Breast epithelium (tissue), 4 donors: ENCODE data around the gene ARL6IP4. TPM values are rescaled to one million over a fixed set of nuclear protein-coding genes. Genes with fewer than 3 reads are reported as not detected.

Experiments
- DNase-seq, 2 donors: peaks; one replicate each; pipeline ENCODE4 v3.0.0-alpha.2; 2019; ENCODE audit warnings: low spot score in 2 of 2
- H3K27ac ChIP-seq, 2 donors: fragments of 200-600 bp; sonication (generic) in 1 of 2; one replicate each; pipeline ENCODE4 v1.5.1; 2016 to 2019; ENCODE audit warnings: mild to moderate bottlenecking in 1 of 2
- H3K27me3 ChIP-seq, 2 donors: fragments of 200-600 bp; sonication (generic) in 1 of 2; one replicate each; pipeline versions ENCODE4 v1.5.1 to v1.6.0; 2017 to 2019; ENCODE audit warnings: control low read depth in 1 of 2, mild to moderate bottlenecking in 1 of 2
- H3K36me3 ChIP-seq: fragments of 200-600 bp; one replicate; pipeline ENCODE4 v1.5.1; 2019
- H3K4me1 ChIP-seq, 2 donors: fragments of 200-600 bp; sonication (generic); one replicate each; pipeline ENCODE4 v1.5.1; 2016 to 2019; ENCODE audit warnings: control low read depth in 1 of 2
- H3K4me3 ChIP-seq, 3 donors: fragments of 200-600 bp; sonication (generic); 1 replicate in 2 of 3; 2 replicates in 1 of 3; pipeline ENCODE4 v1.5.1; 2016 to 2019; ENCODE audit warnings: mild to moderate bottlenecking in 3 of 3, moderate library complexity in 2 of 3
- H3K9me3 ChIP-seq, 2 donors: fragments of 200-600 bp; sonication (generic) in 1 of 2; one replicate each; pipeline ENCODE4 v1.5.1; 2016 to 2019; ENCODE audit warnings: control low read depth in 1 of 2
- POLR2A ChIP-seq: fragments of 450-650 bp; IDR thresholded peaks from one replicate; pipeline ENCODE4 v1.6.1; 2016; ENCODE audit warnings: antibody characterized with exemption, mild to moderate bottlenecking, moderate library complexity
- POLR2AphosphoS5 ChIP-seq, 3 donors: sonication (generic); formaldehyde crosslinking; IDR thresholded peaks; one replicate each; pipeline ENCODE4 v1.6.1; 2017; ENCODE audit warnings: antibody characterized with exemption in 3 of 3
- intact Hi-C: fragments of 100-400 bp; cut with DNase I; formaldehyde crosslinking; loops from one replicate; pipeline ENCODE4 v1.15.1; 2023; ENCODE audit warnings: low total_unique reads
- total RNA-seq, 3 donors: library from RNA; depleted of rRNA; stranded (reverse); fragments of >200 nt; gene quantifications; one replicate each; pipeline ENCODE4 v1.1.0, GENCODE V29; 2016
- TF ChIP-seq, protein P1 (sequence below), 3 donors: fragments of 450-650 bp; IDR thresholded peaks; one replicate each; pipeline ENCODE4 v1.5.1; 2016 to 2017; ENCODE audit warnings: antibody characterized with exemption in 3 of 3, mild to moderate bottlenecking in 3 of 3, moderate library complexity in 3 of 3

ARL6IP4 gene
- total RNA-seq, 3 donors from 2014 or later: 196 to 279 (median 234) TPM

DNA sequence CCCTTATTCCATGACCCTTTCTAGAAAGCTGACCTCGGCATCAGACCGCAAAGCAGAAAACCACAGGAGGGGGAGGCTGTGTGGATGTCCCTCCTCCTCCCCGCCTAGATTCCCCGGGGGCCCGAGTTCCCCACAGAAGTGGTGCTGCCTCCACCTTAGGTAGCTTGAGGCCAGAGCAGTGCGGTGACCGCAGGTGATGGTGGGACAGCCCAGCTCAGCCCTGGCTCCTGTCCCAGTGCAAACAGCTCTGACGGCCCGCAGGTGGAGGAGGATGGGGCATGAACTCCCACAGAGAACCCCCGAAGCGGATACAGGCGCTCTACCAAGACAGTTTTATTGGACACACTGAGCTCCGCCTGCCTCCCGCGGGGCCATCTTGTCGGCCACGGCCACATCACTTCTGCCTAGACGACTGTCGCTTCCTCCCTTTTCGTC lies 19.5 kb downstream of the ARL6IP4 start:
- H3K9me3 ChIP-seq: no peaks in the 10 kb centered on the region
- no peak overlapping the region for H3K4me3 ChIP-seq
- H3K27me3 ChIP-seq: no peaks in the 10 kb centered on the region
- intact Hi-C loops: no loop called here
- peaks cover 0 to 3% of the 10 kb centered on the region in 2 donors for H3K4me1 ChIP-seq
- no peak for DNase-seq
- H3K27ac ChIP-seq: no peak overlapping the region
- no peaks in the 10 kb centered on the region for H3K36me3 ChIP-seq
- TF ChIP-seq POLR2A (no peak), POLR2AphosphoS5 (IDR thresholded peaks at IDR 0.05) (no peak)
- TF ChIP-seq, protein P1, sequence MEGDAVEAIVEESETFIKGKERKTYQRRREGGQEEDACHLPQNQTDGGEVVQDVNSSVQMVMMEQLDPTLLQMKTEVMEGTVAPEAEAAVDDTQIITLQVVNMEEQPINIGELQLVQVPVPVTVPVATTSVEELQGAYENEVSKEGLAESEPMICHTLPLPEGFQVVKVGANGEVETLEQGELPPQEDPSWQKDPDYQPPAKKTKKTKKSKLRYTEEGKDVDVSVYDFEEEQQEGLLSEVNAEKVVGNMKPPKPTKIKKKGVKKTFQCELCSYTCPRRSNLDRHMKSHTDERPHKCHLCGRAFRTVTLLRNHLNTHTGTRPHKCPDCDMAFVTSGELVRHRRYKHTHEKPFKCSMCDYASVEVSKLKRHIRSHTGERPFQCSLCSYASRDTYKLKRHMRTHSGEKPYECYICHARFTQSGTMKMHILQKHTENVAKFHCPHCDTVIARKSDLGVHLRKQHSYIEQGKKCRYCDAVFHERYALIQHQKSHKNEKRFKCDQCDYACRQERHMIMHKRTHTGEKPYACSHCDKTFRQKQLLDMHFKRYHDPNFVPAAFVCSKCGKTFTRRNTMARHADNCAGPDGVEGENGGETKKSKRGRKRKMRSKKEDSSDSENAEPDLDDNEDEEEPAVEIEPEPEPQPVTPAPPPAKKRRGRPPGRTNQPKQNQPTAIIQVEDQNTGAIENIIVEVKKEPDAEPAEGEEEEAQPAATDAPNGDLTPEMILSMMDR (IDR thresholded peaks at IDR 0.05): no peak

DNA sequence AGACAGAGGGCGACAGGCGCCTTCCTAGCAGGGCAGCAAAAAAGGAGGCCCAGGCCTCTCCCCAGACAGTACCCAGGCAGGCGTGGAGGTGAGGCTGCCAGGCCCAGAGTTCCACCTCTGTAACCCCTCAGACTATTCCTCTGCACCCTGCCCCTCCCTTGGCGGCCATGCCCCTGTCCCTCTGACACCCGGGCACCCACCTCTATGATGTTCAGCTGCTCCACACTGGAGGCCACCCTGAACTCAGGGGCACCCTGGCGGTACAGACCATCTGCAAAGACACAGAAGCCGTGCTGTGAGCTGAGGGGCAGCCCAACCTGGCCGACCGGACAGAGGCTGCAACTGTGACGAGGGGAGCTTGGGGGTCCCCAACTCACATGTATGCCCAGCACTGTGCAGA lies 20.1 kb downstream of the ARL6IP4 start:
- intact Hi-C loops: no loop called here
- Histone ChIP-seq H3K4me1 (no peaks in the 10 kb centered on the region), H3K36me3 (no peaks in the 10 kb centered on the region), H3K27ac (no peak overlapping the region), H3K9me3 (no peaks in the 10 kb centered on the region), H3K27me3 (no peaks in the 10 kb centered on the region), H3K4me3 (no peak overlapping the region)
- no peak for DNase-seq
- TF ChIP-seq POLR2A (no peak), POLR2AphosphoS5 (IDR thresholded peaks at IDR 0.05) (no peak)
- TF ChIP-seq, protein P1 (IDR thresholded peaks at IDR 0.05): no peak

DNA sequence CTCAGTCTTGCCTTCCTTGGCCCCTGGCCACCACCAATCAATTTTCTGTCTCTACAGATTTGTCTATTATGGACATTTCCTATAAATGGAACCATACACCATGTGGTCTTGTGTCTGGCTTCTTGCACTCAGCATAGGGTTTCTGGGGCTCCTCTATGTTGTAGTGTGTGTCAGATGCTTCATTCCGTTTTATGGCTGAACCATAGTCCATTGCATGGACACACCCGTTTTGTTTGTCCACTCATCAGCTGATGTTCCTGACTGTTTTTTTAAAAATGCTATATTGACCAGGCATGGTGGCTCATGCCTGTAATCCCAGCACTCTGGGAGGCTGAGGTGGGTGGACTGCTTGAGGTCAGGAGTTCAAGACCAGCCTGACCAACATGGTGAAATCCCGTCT lies 21.0 kb downstream of the ARL6IP4 start:
- no peak overlapping the region for H3K27ac ChIP-seq
- TF ChIP-seq, protein P1 (IDR thresholded peaks at IDR 0.05): no peak
- TF ChIP-seq POLR2A (no peak), POLR2AphosphoS5 (IDR thresholded peaks at IDR 0.05) (no peak)
- intact Hi-C loops: no loop called here
- H3K9me3 ChIP-seq: no peaks in the 10 kb centered on the region
- no peak overlapping the region for H3K4me3 ChIP-seq
- no peaks in the 10 kb centered on the region for H3K4me1 ChIP-seq
- DNase-seq: no peak
- H3K27me3 ChIP-seq: no peaks in the 10 kb centered on the region
- H3K36me3 ChIP-seq: no peaks in the 10 kb centered on the region

DNA sequence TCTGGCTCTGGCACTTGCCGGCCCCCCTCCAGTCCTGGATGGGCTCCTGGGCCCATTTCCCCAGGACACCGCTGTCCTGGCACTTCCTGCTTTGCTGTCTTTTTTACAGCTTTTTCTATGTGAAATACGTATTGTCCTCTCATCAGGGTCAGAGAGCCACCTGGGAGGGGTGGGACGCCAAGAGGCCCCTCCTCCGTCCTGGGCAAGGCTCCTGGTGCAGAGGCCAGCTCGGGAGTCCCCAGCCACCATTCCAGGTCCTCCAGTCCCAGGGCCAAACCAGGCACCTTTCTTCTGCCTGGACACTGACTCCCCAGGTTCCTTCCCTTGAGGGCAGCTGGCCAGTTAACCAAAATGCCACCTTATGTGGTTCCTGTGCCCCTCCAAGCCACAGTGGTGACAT lies 22.8 kb downstream of the ARL6IP4 start:
- Histone ChIP-seq H3K27ac (no peak overlapping the region), H3K9me3 (no peaks in the 10 kb centered on the region), H3K4me1 (no peaks in the 10 kb centered on the region), H3K4me3 (no peak overlapping the region), H3K36me3 (no peaks in the 10 kb centered on the region), H3K27me3 (no peaks in the 10 kb centered on the region)
- no peak for DNase-seq
- intact Hi-C loops: no loop called here
- no peak for TF ChIP-seq POLR2AphosphoS5 (IDR thresholded peaks at IDR 0.05)
- TF ChIP-seq, protein P1 (IDR thresholded peaks at IDR 0.05): no peak
- no peak for TF ChIP-seq POLR2A

DNA sequence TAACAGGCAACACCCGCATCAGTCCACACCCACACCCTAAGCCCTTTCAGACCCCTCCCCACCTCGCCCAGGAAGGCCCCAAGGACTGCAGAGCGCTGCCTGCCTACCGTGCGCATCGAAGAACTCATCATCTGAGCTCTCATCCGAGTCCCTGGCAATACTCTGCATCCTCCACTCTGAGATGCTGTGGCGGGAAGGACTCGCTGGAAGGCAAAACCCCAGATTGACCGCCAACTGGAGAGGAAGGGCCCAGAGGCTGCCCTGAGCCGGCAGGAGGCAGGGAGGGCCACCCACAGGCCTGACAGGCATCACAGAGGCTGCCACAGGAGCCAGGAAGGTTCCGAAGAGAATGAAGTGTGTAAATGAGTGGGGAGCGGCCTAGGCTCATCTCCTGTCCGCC lies 23.8 kb downstream of the ARL6IP4 start:
- H3K9me3 ChIP-seq: no peaks in the 10 kb centered on the region
- H3K36me3 ChIP-seq: no peaks in the 10 kb centered on the region
- no peaks in the 10 kb centered on the region for H3K27me3 ChIP-seq
- H3K4me1 ChIP-seq: no peaks in the 10 kb centered on the region
- TF ChIP-seq, protein P1 (IDR thresholded peaks at IDR 0.05): no peak
- no peak for TF ChIP-seq POLR2A
- no peak for TF ChIP-seq POLR2AphosphoS5 (IDR thresholded peaks at IDR 0.05)
- DNase-seq: no peak
- intact Hi-C loops: no loop called here
- no peak overlapping the region for H3K27ac ChIP-seq
- no peak overlapping the region for H3K4me3 ChIP-seq
